ENCODE measurements around the gene ZNF541.
"Not testable (repeated sequence)": the region's sequence is repeated elsewhere in the genome, so short reads cannot be mapped to it uniquely, and the experiment has no call there.

Gene ZNF541

GRCh38 chr19:47599671-47600245 is 26.8 kb upstream of the ZNF541 start:
- not testable (repeated sequence) for DNase-seq (ENCODE audit: low read depth)

DNA sequence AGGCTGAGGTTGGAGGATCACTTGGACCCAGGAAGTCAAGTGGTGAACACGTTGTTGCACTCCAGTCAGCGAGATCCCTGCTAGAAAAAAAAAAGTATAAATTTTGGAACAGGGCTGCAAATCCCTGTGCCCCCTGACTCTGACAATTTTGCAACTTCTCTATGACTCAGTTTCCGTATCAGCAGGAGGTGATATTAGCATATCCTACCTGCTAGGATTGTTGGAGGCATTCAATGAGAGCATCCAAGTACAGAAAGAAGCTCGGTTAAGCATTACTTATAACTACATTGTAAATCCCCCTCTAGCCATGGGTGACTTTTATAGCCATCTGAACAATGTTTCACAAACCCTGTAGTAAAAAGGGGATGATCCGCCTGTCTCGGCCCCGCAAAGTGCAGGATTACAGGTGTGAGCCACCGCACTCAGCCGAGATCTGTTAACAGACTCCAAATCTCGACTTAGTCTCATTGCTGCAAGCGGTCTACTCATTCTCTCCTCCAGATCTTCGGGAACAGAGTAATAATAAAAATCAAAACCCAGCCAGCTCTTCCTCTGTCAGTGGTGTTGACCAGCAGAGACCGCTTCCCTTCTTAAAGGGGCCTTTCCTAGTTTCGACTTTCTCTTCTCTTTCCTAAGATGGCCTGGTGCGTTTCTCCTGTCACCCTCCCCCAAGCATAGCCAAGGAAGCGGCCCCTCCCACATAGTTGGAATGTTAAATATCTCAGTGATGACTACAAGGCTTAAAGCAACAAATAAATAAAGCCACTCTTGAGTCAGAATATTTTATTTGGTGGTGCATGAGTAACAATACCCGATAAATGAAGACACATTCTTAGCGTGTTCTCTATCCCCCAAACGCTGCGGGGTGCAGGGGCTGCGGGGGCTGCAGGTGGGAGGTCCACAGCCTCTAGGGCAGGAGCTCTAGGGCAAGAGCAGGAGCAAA is 25.7 kb upstream of the ZNF541 start:
- no peak for DNase-seq (ENCODE audit: low read depth)

GRCh38 chr19:47595944-47596343 is 23.0 kb upstream of the ZNF541 start:
- DNase-seq (ENCODE audit: low read depth) = no peak

DNA sequence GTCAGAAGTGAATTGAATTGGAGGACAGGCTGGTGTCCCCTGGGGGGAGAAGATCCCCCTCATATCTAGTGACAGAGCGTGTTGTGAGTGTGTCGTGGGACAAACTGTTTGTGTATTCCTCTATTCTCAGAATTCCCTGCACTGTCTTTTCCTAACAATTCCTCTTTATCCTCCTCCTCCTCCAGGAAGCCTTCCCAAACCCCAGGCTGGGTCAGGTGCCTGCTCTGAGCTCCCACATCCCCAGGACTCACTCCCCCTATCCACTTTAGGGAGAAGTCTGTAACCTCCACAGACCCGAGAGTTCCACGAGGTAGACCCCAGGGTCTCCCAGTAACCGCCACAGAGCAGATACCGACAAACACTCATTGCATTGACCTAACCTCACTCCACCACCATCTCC is 20.9 kb upstream of the ZNF541 start:
- DNase-seq (ENCODE audit: low read depth) = no peak

DNA sequence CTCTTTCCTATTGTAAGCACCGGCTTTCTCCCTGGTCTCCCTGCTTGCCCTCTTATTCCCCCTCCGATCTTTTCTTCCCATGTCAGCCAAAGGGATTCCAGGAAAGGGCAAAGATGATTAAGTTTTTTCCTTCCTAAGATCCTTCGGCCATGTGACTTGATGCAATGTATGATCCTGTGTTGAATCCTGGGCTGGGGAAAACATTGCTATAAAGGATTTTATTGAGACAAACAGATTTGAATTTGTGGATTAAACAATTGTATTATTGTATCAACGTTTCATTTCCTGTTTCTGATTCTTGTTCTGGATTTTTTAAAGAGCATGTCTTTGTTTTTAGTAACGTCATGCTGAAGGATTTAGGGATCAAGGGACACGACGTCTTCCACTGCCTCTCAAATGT is 16.9 kb upstream of the ZNF541 start:
- DNase-seq (ENCODE audit: low read depth) = no peak

DNA sequence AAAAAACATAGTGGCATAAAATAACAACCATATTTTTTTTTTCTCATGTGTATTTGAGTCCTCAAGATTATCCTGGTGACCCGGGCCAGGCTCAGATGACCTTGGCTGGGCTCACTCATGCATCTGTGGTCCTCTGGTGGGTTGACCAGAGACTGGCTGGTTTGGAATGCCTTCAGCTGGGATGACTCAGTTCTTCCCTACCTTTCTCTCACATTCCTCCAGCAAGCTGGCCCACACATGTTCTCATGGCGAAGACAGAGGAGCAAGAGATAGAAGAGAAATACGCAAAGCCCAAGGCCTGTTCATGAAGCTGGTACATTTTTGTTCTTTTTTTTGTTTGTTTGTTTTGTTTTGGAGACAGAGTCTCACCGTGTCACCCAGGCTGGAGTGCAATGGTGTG is 14.3 kb upstream of the ZNF541 start:
- DNase-seq (ENCODE audit: low read depth) = no peak

GRCh38 chr19:47583161-47583560 is 10.2 kb upstream of the ZNF541 start:
- DNase-seq (ENCODE audit: low read depth) = not testable (repeated sequence)

GRCh38 chr19:47582320-47582909 is 9.5 kb upstream of the ZNF541 start:
- DNase-seq (ENCODE audit: low read depth) = no peak

GRCh38 chr19:47581605-47582319 is 8.8 kb upstream of the ZNF541 start:
- no peak for DNase-seq (ENCODE audit: low read depth)

- DNase-seq (ENCODE audit: low read depth) = no peak
These were observed 7.4 kb upstream of the ZNF541 start for GRCh38 chr19:47580397-47580796.

- no peak for DNase-seq (ENCODE audit: low read depth)
These were observed 313 bp downstream of the ZNF541 start for GRCh38 chr19:47572635-47573034.

DNA sequence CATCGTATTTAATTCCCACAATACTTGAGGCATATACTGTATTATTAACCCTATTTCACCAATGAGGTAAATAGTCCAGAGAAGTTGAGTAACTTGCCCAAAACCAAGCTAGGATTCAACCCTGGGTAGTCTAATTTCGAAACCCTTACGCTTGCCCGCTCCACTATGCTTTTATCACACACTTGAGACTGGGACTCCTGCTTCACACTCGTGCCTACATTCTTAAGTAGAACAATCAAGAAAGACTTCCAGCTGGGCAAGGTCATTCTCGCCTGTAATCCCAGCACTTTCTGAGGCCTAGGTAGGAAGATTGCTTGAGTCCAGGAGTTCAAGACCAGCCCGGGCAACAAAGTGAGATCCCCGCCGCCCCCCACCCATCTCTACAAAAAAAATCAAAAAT is 3.6 kb downstream of the ZNF541 start:
- no peak for DNase-seq (ENCODE audit: low read depth)

DNA sequence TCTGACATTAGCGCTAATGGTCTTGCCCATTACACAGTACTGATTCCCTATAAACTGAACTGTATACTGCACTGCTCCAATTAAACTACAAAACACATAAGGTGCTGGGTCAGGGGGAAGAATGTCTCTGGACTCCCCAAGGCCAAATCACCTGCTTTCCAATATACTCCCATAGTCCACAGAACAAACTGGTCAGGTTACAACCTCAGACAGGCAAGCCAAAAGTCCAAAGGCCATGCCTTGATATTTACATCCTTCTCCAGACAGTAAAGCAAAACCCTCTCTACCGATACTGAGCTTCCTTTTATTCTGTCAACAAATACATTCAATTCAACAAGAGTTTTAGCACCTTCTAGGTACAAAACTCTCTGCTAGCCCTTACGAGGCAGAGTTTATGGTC is 8.9 kb downstream of the ZNF541 start:
- DNase-seq (ENCODE audit: low read depth) = no peak

DNA sequence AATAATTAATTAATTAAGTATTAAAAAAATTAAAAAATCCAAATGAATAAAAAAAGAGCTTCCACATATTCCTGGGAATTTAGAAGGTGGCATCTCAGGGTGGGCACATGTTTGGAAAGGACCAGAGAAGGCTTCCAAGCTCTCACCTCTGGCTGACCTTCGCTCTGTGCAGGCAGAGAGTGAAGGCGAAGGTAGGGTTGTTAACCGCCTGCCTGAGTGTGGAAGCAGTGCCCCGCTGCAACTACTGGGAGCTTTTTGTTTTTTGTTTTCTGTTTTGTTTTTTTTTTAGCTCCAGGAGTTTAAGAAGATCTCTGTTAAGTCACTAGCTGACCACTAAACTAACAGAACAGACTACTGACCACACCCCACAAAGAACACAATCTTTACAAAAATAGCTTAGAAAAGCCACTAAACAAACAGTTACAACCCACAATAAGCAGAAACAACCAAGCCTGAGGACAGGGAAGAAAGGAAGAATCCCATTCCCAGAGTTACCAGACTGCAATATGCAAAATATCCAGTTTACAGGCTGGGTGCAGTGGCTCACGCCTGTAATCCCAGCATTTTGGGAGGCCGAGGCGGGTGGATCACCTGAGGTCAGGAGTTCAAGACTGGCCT is 11.4 kb downstream of the ZNF541 start:
- DNase-seq (ENCODE audit: low read depth) = no peak

GRCh38 chr19:47560999-47561398 is 11.9 kb downstream of the ZNF541 start:
- DNase-seq (ENCODE audit: low read depth) = no peak

GRCh38 chr19:47550129-47550528 is 22.8 kb downstream of the ZNF541 start:
- DNase-seq (ENCODE audit: low read depth) = no peak

DNA sequence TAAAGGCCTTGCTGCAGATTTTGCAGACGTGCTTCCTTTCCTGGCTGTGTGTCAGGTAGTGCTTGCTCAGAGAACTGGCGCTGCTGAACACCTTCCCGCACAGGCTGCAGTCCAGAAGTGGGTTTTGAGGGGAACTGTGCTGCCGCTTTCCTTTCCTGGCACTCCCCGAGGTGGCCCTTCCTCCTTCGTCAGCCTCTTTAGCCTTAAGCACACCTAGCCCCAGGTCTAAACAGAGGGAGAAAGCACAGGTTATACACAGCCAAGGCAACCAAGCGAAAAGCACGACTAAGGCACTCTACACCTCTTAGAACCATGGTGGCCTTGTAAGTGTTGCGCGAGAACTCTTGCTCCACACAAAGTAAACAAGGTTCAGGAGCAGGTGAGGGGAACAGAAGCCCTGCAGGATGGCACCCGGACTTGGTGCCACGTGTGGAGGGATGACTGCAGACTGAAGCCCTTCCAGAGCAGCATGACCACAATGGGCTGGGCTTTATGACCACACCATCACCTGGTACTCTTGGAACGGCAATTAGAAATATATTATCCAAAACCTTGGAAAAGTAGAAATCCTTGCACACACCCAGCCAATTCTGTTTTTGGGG is 23.6 kb downstream of the ZNF541 start:
- DNase-seq (ENCODE audit: low read depth) = no peak

DNA sequence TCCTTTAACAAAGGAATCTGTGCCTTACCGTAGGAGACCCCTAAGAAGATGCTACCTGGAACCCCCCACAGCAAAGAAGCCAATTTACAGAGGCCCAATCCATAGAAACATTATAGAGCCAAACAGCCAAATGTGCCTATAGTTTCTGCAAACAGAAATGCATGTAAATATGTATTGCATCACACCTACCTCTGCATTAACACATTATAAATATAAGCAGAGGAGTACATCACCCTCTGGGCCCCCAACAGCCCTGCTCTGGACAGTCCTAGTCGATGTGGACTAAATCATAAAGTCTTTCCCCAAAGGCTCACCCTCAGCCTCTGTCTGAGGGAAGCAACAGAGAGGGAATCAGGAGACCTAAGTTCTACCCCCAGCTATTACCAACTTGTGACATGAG is 25.7 kb downstream of the ZNF541 start:
- DNase-seq (ENCODE audit: low read depth) = no peak

DNA sequence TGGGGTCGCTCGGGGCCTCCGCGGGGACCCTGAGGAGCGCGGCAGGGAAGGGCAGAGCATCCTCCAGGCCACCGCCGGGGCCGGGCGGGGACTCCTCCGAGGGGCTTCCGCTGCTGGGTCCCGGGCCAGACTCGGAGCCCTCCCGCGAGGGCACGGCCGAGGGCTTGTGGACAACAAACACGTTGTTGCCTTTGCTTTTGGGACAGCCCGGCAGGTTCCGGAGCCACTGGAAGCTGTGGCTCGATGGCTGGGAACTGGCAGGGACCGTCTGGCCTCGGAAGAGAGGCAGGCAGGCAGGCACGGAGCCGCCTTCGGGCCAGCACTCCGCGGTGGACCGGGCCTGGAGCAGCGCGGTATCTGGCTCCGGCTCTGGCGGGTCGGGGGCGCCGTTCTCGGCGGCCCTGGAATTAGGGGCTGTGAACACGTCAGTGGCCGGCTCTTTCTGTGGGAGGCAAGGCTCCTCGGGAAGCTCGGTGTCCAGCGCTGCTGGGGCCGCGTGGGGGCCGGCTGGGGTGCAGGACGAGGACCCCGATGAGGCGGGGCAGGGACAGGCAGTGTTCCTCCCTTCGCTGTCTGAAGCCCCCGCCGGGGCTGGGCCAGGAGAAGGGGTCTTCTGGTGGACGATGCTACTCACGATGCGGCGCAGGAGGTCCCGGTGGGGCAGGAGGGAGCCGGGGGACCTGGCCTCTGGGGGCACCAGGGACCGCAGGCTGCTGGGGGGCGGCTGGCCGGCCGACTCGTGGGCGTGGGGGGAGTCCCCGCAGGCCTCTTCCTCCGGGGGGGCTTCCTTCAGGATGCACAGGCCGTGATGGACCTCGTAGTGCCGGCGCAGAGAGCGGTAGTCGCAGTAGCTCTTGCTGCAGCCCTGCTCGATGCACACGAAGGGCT is 27.6 kb downstream of the ZNF541 start:
- no peak for DNase-seq (ENCODE audit: low read depth)

GRCh38 chr19:47544476-47544875 is 28.5 kb downstream of the ZNF541 start:
- DNase-seq (ENCODE audit: low read depth) = no peak

DNA sequence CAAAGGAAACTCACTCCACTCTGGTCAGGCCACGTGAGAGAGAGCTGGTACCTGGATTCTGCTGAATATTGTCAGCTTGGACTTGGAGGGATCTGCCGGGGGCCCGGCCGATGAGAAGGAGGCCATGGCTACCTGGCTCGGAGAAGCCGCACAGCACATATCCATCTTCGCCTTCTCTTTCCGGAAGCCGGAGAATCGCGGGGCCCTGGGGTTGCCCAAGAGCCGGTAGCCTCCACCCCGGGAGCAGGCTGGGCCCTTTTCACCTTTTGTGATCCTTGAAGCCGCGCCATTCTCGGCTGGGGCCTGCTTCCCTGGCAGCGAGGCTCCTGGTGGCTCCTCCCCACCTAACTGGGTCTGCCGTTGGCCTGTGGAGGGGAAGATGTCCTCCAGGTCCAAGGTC is 28.9 kb downstream of the ZNF541 start:
- no peak for DNase-seq (ENCODE audit: low read depth)
